Measurements from ENCODE around the gene NTM.

NTM gene

DNA sequence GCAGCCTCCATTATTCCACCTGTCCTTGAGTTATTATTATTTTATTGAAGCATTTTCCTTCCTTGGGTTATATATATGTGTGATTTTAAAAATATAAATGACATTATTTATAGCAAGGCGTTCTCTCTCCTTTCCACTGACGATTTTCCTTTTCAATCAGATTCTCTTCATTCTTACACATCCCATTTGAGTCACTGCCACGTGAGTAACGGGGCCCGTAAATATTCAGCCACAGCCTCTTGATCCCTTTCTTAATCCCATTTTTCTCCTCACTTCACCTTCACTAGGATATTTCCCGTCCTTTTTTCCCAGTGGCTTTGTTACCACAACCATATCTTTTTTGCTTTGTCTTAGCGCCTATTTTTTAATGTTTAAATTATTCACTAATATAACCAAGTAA, 396.2 kb downstream of the NTM start:
- FAIRE-seq (no peak), DNase-seq (ENCODE audit: insufficient read length, low spot score) (no peak)
- TF ChIP-seq, protein P1, sequence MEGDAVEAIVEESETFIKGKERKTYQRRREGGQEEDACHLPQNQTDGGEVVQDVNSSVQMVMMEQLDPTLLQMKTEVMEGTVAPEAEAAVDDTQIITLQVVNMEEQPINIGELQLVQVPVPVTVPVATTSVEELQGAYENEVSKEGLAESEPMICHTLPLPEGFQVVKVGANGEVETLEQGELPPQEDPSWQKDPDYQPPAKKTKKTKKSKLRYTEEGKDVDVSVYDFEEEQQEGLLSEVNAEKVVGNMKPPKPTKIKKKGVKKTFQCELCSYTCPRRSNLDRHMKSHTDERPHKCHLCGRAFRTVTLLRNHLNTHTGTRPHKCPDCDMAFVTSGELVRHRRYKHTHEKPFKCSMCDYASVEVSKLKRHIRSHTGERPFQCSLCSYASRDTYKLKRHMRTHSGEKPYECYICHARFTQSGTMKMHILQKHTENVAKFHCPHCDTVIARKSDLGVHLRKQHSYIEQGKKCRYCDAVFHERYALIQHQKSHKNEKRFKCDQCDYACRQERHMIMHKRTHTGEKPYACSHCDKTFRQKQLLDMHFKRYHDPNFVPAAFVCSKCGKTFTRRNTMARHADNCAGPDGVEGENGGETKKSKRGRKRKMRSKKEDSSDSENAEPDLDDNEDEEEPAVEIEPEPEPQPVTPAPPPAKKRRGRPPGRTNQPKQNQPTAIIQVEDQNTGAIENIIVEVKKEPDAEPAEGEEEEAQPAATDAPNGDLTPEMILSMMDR (IDR thresholded peaks at IDR 0.05; ENCODE audit: insufficient read depth, missing control alignments): no peak

DNA sequence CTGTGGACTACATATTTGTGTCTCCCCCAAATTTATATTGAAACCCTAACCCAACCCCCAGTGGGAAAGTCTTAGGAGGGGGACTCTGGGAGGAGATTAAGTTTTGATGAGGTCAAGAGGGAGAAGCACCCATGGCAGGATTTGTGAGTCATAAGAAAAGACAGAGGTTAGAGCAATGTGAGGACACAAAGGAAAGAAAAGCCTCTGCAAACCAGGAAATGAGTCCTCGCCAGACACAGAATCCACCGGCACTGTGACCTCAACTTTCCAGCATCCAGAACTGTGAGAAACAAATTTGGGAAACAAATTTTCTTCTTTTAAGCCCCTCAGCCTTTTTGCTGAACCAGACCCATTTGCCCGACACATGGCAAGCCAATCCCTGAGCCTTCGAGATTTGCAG, 397.0 kb downstream of the NTM start:
- TF ChIP-seq, protein P1 (IDR thresholded peaks at IDR 0.05; ENCODE audit: insufficient read depth, missing control alignments): no peak
- FAIRE-seq (no peak), DNase-seq (ENCODE audit: insufficient read length, low spot score) (no peak)

DNA sequence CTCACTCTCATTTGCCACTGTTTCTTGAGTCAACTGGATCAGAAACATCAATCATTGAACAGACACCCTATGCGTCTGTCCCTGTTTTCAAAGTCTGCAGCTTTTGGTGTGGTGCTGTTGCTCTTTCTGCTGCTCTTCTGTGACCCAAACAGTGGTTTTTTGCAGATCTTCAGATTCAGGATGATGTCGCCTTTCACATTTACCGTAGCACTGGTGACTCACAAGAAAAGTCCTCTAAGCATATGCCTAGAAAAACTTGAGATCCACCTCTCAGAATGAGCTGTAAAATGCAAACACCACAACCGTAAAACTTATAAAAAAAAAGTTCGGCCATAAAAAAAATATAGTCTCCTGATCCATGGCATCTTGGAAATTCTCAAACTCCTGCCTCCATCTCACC, 400.4 kb downstream of the NTM start:
- TF ChIP-seq, protein P1 (IDR thresholded peaks at IDR 0.05; ENCODE audit: insufficient read depth, missing control alignments): no peak
- FAIRE-seq (no peak), DNase-seq (ENCODE audit: insufficient read length, low spot score) (no peak)

DNA sequence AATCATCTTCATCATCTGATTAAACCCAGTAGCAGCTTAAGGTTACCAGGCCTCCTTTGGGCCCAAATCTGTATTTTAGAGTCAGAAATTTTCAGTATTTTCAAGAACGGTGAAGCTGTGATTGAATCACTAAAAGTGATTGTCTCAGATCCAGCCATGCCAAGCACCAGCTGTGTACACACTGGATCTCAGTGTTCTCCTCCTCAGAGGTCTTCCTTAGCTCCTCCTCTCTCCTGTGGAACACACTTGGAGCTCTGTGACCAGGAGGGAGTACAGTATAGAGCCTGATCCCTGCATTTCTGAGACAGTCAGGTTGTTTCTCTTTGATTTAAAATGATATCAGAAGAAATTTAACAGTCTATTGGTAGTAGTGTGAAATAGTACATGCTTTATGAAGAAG, 401.1 kb downstream of the NTM start:
- DNase-seq (ENCODE audit: insufficient read length, low spot score) (no peak), FAIRE-seq (no peak)
- TF ChIP-seq, protein P1 (IDR thresholded peaks at IDR 0.05; ENCODE audit: insufficient read depth, missing control alignments): no peak

DNA sequence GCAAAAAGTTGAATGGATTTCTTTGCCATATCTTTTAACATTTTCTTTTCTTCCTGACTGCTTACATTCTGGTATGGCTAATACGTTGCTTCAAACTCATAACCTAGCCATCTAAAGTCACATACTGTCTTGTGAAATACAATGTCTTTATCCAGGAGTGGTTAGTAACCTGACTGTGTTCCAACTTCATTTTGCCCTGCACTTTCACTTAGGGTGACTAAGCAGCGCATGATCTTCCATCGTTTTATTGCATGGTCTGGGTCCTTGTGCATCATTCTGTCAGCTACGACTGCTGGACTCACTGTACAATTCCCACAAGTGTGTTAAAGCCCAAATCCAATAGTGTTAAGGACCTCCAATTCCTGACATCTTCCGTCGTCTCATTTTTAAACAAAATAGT, 403.2 kb downstream of the NTM start:
- TF ChIP-seq, protein P1 (IDR thresholded peaks at IDR 0.05; ENCODE audit: insufficient read depth, missing control alignments): no peak
- DNase-seq (ENCODE audit: insufficient read length, low spot score) (no peak), FAIRE-seq (no peak)

DNA sequence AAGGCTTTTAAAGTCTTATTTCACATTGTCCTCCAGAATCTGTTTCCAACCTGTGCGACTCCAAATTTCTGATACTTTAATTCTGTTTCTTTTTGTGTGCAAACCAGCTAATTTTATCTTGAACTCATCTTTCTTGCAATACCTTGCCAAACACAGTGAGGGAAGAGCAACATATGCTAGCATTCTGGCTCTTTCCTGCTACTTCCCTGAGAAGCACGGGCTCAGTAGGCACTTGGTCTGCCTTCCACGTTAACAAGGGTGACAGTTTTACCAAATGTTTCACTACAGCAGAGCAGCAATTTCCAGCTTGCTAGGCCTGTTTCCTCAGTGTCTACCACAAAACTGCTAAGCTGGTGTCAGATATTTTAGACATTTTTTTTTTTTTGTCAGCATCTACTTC, 405.8 kb downstream of the NTM start:
- TF ChIP-seq, protein P1 (IDR thresholded peaks at IDR 0.05; ENCODE audit: insufficient read depth, missing control alignments): no peak
- FAIRE-seq: no peak
- DNase-seq (ENCODE audit: insufficient read length, low spot score): no peak

DNA sequence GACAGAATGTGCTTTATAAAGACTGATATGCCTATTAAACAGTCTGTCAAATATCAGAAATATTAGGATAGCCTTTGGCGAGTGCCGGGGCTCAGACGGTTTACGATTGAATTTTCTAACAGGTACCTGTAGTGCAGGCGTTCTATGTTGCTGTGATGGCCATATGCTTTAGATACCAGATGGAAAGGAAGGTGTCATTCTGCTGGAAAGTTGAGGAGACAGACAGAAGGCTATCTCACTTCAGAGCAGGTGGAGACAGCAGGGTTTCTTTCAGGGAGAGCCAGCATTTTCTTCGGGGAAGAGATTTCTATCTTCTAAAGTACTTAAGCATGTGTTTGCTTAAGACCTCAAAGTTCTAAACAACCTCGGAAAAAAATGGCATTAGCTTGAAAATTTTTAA, 415.4 kb downstream of the NTM start:
- TF ChIP-seq, protein P1 (IDR thresholded peaks at IDR 0.05; ENCODE audit: insufficient read depth, missing control alignments): no peak
- FAIRE-seq (no peak), DNase-seq (ENCODE audit: insufficient read length, low spot score) (no peak)
